GM21528 (cell line): ENCODE results near the gene PSPN.
"Not testable (repeated sequence)": the region's sequence is repeated elsewhere in the genome, so short reads cannot be mapped to it uniquely, and the experiment has no call there.

ENCODE experiments used
- ATAC-seq: cut with Tn5 transposase; IDR thresholded peaks from one replicate; pipeline ENCODE4 v1.9.1; 2021; ENCODE audit warnings: mild to moderate bottlenecking, moderate library complexity; ENCODE audit not compliant: unreplicated experiment, low FRiP score

The PSPN gene

GRCh38 chr19:6374161-6374709 is 1.5 kb downstream of the PSPN start:
- ATAC-seq: no peak

DNA sequence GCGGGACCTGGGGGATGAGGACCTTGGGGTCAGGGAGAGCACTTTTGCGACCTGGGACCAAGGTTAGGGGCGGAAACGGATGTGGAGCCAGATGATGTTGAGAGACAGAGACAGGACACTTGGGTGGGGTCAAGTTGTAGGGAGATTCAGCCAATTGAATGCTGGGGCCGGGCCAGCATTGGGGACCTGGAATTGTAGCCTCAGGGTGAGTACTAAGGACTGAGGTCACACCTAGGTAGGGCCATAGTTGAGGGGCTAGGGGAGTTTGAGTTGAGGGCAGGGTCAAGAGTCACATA is 2.0 kb downstream of the PSPN start:
- ATAC-seq: no peak

GRCh38 chr19:6373096-6373812 is 2.5 kb downstream of the PSPN start:
- peak; percentile 49 for ATAC-seq

DNA sequence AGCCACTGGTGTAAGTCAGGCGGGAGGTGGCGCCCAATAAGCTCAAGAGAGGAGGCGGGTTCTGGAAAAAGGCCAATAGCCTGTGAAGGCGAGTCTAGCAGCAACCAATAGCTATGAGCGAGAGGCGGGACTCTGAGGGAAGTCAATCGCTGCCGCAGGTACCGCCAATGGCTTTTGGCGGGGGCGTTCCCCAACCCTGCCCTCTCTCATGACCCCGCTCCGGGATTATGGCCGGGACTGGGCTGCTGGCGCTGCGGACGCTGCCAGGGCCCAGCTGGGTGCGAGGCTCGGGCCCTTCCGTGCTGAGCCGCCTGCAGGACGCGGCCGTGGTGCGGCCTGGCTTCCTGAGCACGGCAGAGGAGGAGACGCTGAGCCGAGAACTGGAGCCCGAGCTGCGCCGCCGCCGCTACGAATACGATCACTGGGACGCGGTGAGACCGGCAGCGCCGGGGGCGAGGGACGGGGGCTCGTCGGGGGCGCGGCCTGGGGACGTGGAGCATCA is 3.1 kb downstream of the PSPN start, which contains the start of gene ALKBH7:
Gene ALKBH7, plus strand, starts transcription at position 201 of the 502 bp plus-strand sequence. Its CDS starts 27 bp downstream, at position 228.
- peak; percentile 71 for ATAC-seq

- ATAC-seq: no peak
These were observed 11.4 kb downstream of the PSPN start for GRCh38 chr19:6364353-6364752.

GRCh38 chr19:6362351-6362801 is 13.4 kb downstream of the PSPN start:
- no peak for ATAC-seq

DNA sequence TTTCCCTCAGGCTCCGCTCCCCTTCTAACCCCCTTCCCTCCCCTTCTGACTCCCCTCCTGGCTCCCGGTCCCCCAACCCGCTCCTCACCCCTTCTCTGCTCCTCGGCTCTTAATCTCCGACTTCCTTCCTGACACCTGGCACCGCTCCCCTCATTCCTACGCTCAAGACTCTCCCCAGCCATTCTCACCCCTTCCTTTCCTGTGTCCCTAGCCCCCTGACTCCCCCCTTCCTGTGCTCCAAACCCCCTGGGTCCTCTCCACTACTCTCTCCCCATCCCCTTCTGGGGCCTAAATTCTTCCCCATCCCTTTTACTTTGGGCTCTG is 13.7 kb downstream of the PSPN start:
- no peak for ATAC-seq

GRCh38 chr19:6360857-6361216 is 14.9 kb downstream of the PSPN start:
- ATAC-seq: not testable (repeated sequence)

DNA sequence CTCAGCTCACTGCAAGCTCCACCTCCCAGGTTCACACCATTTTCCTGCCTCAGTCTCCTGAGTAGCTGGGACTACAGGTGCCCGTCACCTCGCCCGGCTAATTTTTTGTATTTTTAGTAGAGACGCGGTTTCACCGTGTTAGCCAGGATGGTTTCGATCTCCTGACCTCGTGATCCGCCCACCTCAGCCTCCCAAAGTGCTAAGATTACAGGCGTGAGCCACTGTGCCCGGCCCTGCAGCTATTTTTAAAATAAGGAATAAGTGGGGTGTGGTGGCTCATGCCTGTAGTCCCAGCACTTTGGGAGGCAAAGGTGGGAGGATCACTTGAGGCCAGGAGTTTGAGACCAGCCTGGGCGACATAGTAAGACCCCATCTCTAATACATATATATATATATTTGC is 15.3 kb downstream of the PSPN start:
- ATAC-seq: not testable (repeated sequence)

DNA sequence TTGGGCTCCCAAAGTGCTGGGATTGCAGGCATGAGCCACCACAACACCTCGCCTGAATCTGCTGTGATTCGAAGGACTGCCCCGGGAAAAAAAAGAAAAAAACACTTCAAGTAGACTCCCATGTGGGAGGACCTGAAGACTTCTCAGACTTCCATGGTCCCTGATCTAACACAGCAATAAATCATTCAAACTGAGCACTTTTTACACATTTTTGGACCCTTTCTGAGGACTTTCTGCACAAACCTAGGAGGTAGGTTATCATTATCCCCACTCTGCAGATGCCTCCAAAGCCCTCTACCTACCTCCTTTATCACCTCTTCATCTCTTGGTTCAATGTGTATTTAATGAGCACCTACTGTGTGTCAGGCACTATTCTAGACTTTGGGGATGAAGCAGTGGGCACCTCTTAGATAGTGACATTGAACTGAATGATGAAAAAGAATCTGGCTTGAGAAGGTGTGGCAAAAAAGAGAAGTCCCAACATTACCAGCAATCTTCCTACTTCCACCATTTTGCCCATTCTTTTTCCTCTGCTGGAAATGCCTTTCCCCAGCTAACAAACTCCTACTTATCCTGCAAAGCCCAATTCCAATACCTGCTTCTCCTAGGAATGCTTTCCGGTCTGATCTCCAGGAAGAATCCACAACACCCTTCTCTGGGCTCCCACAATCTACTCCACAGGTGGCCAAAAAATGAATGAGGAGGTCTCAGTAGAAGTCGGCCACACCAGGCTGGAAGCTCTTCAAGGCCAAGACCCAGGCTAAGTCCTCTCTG is 16.0 kb downstream of the PSPN start:
- no peak for ATAC-seq

DNA sequence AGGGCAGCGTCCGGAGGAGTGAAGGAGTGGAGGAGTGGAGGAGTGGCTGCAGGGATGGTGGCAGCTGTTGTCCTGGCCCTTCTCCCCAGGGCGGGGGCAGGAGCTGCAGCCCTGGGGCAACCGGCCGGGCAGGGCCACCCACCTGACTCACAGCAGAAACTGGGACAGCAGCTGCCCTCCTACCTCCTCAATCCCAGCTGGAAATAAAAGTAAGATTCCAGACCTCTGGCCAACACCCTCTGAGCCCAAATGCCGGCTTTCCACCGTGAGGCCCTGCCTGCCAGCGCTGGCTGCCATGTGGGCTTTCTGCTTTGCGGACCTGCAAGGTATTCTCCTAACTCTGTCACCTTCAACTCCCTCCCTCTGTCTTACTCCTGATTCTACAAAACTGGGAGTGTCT is 17.7 kb downstream of the PSPN start:
- ATAC-seq: no peak

DNA sequence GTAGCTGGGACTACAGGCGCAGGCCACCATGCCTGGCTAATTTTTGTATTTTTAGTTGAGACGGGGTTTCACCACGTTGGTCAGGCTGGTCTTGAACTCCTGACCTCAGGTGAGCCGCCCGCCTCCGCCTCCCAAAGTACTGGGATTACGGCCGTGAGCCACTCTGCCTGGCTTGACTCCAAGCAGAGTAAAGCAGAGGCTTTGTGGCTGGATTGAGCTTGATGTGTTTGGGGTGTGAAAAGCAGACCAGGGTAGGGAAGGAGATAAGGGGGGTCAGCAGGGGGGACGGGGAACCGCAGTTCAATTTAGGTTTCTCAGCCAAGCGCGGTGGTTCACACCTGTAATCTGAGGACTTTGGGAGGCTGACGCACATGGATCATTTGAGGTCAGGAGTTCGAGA is 18.6 kb downstream of the PSPN start:
- ATAC-seq: no peak

DNA sequence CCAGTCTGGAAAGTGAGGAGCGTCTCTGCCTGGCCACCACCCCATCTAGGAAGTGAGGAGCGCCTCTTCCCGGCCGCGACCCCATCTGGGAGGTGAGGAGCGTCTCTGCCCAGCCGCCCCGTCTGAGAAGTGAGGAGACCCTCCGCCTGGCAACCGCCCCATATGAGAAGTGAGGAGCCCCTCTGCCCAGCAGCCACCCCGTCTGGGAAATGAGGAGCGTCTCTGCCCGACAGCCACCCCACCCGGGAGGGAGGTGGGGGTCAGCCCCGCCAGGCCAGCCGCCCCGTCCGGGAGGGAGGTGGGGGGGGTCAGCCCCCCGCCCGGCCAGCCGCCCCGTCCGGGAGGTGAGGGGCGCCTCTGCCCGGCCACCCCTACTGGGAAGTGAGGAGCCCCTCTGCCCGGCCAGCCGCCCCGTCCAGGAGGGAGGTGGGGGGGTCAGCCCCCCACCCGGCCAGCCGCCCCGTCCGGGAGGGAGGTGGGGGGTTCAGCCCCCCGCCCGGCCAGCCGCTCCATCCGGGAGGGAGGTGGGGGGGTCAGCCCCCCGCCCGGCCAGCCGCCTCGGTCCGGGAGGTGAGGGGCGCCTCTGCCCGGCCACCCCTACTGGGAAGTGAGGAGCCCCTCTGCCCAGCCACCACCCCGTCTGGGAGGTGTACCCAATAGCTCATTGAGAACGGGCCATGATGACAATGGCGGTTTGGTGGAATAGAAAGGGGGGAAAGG is 20.3 kb downstream of the PSPN start:
- ATAC-seq: not testable (repeated sequence)

- ATAC-seq: no peak
These were observed 21.5 kb downstream of the PSPN start for GRCh38 chr19:6354098-6354674.

- ATAC-seq: no peak
These were observed 23.2 kb downstream of the PSPN start for GRCh38 chr19:6352381-6353165.

- no peak for ATAC-seq
These were observed 25.0 kb downstream of the PSPN start for GRCh38 chr19:6350688-6351087.

- ATAC-seq: not testable (repeated sequence)
These were observed 26.5 kb downstream of the PSPN start for GRCh38 chr19:6349271-6349670.

GRCh38 chr19:6343462-6343861 is 32.3 kb downstream of the PSPN start:
- no peak for ATAC-seq

DNA sequence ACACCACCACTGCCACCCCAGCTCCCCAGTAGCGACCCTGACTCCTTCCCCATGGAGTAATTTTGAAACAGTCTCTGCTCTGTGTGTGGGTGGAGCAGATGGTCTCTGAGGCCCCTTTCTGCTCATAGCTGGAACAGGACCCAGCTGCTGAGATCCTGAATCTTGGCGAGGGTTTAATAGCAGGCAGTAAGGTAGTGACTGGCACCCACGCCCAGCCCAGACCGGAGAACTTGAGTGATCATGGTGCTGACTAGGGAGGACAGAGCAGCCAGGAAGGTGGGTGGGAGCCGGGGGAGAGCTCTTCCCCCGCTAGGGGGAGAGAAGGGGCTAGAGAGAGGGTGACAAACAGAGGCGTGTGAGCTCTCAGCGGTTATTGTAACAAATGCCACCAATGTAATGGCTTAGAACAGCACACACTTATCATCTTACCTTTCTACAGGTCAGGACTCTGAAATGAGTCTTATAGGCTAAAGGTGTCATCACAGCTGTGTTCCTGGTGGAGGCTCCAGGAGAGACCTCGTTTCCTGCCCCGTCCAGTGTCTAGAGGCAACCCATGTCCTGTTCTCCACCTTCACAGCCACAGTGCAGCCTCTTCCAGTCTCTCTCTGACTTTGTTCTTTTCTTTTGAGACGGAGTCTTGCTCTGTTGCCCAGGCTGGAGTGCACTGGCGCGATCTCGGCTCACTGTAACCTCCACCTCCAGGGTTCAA is 35.1 kb downstream of the PSPN start:
- no peak for ATAC-seq
